ENCODE measurements around the gene CACNA1D.

DNA sequence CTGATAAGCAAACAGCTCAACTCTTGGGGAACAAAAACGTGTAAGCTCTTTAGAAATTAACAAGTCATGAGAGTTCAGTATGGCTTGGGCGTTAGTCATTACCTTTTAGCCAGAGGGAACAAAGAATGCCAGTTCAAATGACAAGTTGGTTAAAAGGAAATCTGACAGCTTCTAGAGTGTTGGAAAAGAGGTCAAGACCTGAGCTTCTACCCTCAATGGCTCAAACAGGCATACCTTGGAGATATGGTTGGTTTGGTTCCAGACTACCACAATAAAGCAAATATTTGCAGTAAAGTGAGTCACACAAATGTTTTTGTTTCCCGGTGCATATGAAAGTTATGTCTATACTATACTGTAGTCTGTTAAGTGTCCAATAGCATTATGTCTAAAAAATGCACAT is 136.1 kb downstream of the CACNA1D start:
- TF ChIP-seq, protein P1, sequence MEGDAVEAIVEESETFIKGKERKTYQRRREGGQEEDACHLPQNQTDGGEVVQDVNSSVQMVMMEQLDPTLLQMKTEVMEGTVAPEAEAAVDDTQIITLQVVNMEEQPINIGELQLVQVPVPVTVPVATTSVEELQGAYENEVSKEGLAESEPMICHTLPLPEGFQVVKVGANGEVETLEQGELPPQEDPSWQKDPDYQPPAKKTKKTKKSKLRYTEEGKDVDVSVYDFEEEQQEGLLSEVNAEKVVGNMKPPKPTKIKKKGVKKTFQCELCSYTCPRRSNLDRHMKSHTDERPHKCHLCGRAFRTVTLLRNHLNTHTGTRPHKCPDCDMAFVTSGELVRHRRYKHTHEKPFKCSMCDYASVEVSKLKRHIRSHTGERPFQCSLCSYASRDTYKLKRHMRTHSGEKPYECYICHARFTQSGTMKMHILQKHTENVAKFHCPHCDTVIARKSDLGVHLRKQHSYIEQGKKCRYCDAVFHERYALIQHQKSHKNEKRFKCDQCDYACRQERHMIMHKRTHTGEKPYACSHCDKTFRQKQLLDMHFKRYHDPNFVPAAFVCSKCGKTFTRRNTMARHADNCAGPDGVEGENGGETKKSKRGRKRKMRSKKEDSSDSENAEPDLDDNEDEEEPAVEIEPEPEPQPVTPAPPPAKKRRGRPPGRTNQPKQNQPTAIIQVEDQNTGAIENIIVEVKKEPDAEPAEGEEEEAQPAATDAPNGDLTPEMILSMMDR (IDR thresholded peaks at IDR 0.05) = no peak
- TF ChIP-seq POLR2AphosphoS5 (IDR thresholded peaks at IDR 0.05) = peak in 1 of 3 donors; percentile 14
